Activated gamma-delta T cell treated with anti-CD3 and anti-CD28 coated beads, Interleukin-2, amount 50 U/mL, for 16 hours (primary cell): ENCODE data around the gene COL6A2.
"Not testable (repeated sequence)": the region's sequence is repeated elsewhere in the genome, so short reads cannot be mapped to it uniquely, and the experiment has no call there.

Experiments
- DNase-seq: peaks from one replicate; pipeline ENCODE4 v3.0.0-alpha.2; 2020; ENCODE audit warnings: low read depth

Gene COL6A2

DNA sequence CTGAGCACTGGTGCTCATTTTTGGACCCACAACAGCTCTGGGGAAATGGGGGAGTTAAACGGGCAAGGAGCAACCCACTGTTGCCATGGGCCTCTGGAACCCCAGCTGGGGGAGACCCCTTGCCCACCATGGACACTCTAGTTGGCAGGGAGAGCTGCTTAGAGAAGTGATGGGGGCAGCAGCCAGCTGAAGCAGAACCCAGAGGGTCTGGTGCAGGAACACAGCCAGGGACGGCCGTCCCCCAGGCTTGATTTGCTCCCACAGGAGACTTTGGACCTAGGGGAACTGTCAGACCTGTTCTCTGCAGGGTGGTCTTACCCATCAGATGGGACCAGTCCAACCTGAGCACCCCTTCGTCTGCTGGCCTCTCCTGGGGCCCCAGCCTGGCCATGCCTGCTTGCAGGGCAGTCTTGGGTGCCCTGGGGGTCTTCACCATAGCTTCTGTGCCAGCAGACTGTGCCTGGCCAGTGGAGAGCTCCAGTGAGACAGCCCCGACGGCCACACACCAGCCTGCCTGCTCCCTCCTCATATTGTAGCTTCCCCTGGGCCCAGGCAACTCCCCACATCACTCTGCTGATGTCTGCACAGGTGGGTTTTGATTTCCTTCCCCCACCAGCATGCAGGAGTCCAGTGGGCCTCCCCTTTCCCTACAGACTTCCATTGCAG is 75.1 kb downstream of the COL6A2 start:
- DNase-seq: no peak

DNA sequence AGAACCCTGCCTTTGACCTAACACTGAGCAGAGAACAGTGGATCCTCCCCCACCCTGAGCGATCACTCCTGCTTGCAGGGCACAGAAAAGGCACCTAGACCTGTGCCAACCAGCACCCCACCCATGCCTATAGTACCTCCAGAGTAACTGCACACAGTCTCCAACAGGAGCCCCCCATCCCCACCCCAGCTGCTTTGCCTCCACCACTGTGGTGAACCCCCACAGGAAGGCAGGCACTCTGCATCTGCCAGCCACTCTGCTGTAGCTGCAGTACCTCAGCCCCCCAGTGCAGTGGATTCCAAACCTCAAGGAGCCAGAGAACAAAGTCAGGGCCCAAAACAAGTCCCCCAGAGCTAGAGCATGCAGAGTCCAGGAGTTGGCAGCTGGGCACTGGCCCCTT is 75.7 kb downstream of the COL6A2 start:
- no peak for DNase-seq

DNA sequence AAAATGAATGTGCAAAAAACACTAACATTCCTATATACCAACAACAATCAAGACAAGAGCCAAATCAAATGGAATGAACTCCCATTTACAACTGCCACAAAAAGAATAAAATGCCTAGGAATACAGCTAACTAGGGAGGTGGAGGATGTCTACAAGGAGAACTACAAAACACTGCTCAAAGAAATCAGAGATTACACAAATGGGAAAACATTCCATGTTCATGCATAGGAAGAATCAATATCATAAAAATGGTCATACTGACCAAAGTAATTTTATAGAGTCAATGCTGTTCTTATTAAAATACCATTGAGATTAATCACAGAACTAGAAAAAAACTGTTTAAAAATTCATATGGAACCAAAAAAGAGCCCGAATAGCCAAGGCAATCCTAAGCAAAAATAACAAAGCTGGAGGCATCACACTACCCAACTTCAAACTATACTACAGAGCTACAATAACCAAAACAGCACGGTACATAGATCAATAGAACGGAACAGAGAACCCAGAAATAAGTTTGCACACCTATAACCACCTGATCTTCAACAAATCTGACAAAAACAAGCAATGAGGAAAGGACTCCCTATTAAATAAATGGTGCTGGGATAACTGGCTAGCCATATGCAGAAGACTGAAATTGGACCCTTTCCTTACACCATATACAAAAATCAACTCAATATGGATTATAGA is 78.7 kb downstream of the COL6A2 start:
- not testable (repeated sequence) for DNase-seq

DNA sequence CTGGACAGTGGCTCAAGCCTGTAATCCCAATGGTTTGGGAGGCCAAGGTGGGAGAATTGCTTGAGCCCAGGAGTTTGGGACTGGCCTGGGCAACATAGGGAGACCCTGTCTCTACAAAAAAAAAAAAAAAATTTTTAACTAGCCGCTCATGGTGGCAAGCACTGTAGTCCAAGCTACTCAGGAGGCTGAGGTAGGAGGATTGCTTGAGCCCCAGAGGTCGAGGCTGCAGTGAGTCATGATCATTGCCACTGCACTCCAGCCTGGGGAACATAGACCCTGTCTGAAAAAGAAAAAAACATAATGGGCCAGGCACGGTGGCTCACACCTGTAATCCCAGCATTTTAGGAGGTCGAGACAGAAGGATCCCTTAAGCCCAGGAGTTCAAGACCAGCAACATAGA is 81.0 kb downstream of the COL6A2 start:
- DNase-seq: no peak
